K562 (cell line): ENCODE measurements around the gene TNNI2. TPM values are rescaled to one million over a fixed set of nuclear protein-coding genes. Genes with fewer than 3 reads are reported as not detected.

ENCODE experiments used
- IRF1 ChIP-seq: sonication (generic); formaldehyde crosslinking; IDR thresholded peaks from 2 replicates; pipeline ENCODE4 v1.8.0; 2022; ENCODE audit warnings: missing genetic modification reagents, mild to moderate bottlenecking, borderline replicate concordance
- NRF1 ChIP-seq, 2 experiments: fragments of 450-650 bp; IDR thresholded peaks in 1 of 2; conservative IDR thresholded peaks in 1 of 2; 2 replicates each; pipeline ENCODE4 v1.6.1; 2014; ENCODE audit warnings: mild to moderate bottlenecking in 2 of 2
- PCBP1 ChIP-seq: fragments of 200-400 bp; formaldehyde crosslinking; IDR thresholded peaks from 2 replicates; pipeline ENCODE4 v1.6.1; 2018; ENCODE audit warnings: mild to moderate bottlenecking, low read depth, low read length; ENCODE audit not compliant: poor library complexity, severe bottlenecking
- RAD21 ChIP-seq, 2 experiments: fragments of 250-450 bp in 1 of 2; fragments of 450-650 bp in 1 of 2; sonication (Bioruptor Pico) in 1 of 2; formaldehyde crosslinking in 1 of 2; IDR thresholded peaks in 1 of 2; conservative IDR thresholded peaks in 1 of 2; 2 replicates each; pipeline versions ENCODE4 v1.4.0 to v1.8.0; 2020 to 2022; ENCODE audit warnings: mild to moderate bottlenecking in 2 of 2, moderate library complexity in 1 of 2
- RB1 ChIP-seq: fragments of 450-650 bp; IDR thresholded peaks from 2 replicates; pipeline ENCODE4 v1.6.1; 2017; ENCODE audit warnings: low read depth, mild to moderate bottlenecking
- REST ChIP-seq, 2 experiments: fragments of 450-650 bp; formaldehyde crosslinking in 1 of 2; IDR thresholded peaks; 2 replicates each; pipeline versions ENCODE4 v1.4.0 to v1.6.1; 2014 to 2020; ENCODE audit warnings: mild to moderate bottlenecking in 2 of 2, borderline replicate concordance in 1 of 2, low read depth in 1 of 2
- TAF1 ChIP-seq: IDR thresholded peaks from 2 replicates; pipeline ENCODE4 v1.6.1; 2011; ENCODE audit warnings: mild to moderate bottlenecking, low read length, moderate library complexity; ENCODE audit not compliant: insufficient read depth, control insufficient read depth, severe bottlenecking; ENCODE audit errors: extremely low read depth
- VEZF1 ChIP-seq: fragments of 200-800 bp; sonication (Bioruptor generic); IDR thresholded peaks from 2 replicates; pipeline ENCODE4 v1.6.1; 2017; ENCODE audit warnings: missing genetic modification characterization, missing compliant biosample characterization
- ZBTB7A ChIP-seq: IDR thresholded peaks from 2 replicates; pipeline ENCODE4 v1.6.1; 2011; ENCODE audit warnings: low read depth, mild to moderate bottlenecking, low read length, moderate library complexity, borderline replicate concordance; ENCODE audit not compliant: control insufficient read depth
- polyA plus RNA-seq, 8 experiments: library from polyadenylated mRNA; depleted of rRNA in 4 of 8; stranded (reverse) in 5 of 8; unstranded in 3 of 8; fragments of >200 nt; fragmentation: Nextera tagmentation in 2 of 8; fragmentation: Illumina TruSeq in 1 of 8; extraction: Ambion mirVana in 2 of 8; extraction: Trizol in 1 of 8; gene quantifications; 2 replicates each; pipeline versions ENCODE4 v1.2.1 to v1.2.3, GENCODE V29; 2011 to 2014; ENCODE audit warnings: inconsistent platforms in 1 of 8, missing spikeins in 1 of 8
- total RNA-seq, 7 experiments: library from RNA; depleted of rRNA in 6 of 7; stranded (reverse); fragments of >200 nt in 6 of 7; fragmentation: Illumina TruSeq in 2 of 7; extraction: Trizol in 2 of 7; gene quantifications; 2 replicates each; pipeline versions ENCODE4 v1.2.1 to v1.2.3, GENCODE V29; 2011 to 2021; ENCODE audit warnings: low replicate concordance in 1 of 7

Gene TNNI2
- total and polyA plus RNA-seq, 9 of the 15 experiments (the other 6 are each of a cell fraction or from before 2014, with no cell fraction given), result not detected

- peak; percentile 77 for TF ChIP-seq REST (IDR thresholded peaks at IDR 0.05; ENCODE audit: borderline replicate concordance)
- no peak for TF ChIP-seq REST (CRISPR knock-in tag; IDR thresholded peaks at IDR 0.05; ENCODE audit: low read depth)
- TF ChIP-seq RB1, result 0 out of 2 replicates have a peak, but pooled peaks have one; percentile 43
- no peak for TF ChIP-seq IRF1
- peak; percentile 71 to 94 for TF ChIP-seq RAD21 (CRISPR knock-in tag; conservative IDR thresholded peaks at IDR 0.05 in 1 of 2, IDR thresholded peaks at IDR 0.05 in 1 of 2)
- peak; percentile 70 for TF ChIP-seq ZBTB7A
- TF ChIP-seq NRF1 (conservative IDR thresholded peaks at IDR 0.05 in 1 of 2, IDR thresholded peaks at IDR 0.05 in 1 of 2), result no peak
- TF ChIP-seq VEZF1 (CRISPR knock-in tag), result peak; percentile 53
- TF ChIP-seq PCBP1, result peak; percentile 29
- TF ChIP-seq TAF1, result no peak
These were observed 1.4 kb upstream of the TNNI2 start (continued) for GRCh38 chr11:1837171-1838076.
